ENCODE results near the gene UBXN10.

DNA sequence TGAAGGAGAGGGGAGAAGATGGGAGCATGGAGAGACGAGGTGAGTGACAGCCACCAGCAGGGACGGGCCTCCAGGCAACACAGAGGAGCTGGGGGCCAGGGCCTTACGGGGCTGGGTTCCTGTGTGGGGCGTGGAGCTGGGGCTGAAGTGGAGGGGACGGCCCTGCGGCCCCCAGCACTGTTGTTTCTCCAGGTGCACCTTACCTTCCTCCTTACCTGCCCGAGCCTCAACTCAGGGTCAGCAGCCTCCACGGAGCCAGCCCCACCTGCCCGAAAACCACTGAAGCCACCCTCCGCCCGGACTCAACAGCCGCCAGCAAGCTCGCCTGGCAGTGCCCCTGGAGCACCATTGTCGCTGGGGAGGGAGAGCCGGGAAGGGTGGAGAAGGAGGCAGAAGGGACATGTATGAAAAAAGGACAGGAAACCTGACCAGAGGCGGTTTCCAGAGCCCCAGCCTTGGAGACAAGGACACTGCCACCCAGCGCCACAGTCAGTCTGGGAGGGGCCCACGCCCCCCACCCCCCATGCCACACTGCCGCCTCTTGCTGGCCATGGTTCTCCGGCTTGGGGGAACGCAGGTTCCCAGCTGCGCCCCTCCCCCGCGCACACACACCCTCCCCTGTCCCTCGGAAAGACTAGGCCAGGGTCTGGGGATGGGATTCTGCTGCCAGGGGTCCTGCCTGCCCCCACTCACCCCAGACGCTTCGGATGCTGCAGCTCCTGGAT, 36.1 kb upstream of the UBXN10 start:
- TF ChIP-seq, protein P1, sequence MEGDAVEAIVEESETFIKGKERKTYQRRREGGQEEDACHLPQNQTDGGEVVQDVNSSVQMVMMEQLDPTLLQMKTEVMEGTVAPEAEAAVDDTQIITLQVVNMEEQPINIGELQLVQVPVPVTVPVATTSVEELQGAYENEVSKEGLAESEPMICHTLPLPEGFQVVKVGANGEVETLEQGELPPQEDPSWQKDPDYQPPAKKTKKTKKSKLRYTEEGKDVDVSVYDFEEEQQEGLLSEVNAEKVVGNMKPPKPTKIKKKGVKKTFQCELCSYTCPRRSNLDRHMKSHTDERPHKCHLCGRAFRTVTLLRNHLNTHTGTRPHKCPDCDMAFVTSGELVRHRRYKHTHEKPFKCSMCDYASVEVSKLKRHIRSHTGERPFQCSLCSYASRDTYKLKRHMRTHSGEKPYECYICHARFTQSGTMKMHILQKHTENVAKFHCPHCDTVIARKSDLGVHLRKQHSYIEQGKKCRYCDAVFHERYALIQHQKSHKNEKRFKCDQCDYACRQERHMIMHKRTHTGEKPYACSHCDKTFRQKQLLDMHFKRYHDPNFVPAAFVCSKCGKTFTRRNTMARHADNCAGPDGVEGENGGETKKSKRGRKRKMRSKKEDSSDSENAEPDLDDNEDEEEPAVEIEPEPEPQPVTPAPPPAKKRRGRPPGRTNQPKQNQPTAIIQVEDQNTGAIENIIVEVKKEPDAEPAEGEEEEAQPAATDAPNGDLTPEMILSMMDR (IDR thresholded peaks at IDR 0.05) = no peak
- no peak for TF ChIP-seq POLR2A (IDR thresholded peaks at IDR 0.05)
